NB4 (cell line): ENCODE results near the gene MPP2.

Source experiments
- MYC ChIP-seq: IDR thresholded peaks from 2 replicates; pipeline ENCODE4 v1.6.1; 2011; ENCODE audit warnings: low read depth, low read length
- POLR2A ChIP-seq: IDR thresholded peaks from 2 replicates; pipeline ENCODE4 v1.6.1; 2011; ENCODE audit warnings: mild to moderate bottlenecking; ENCODE audit not compliant: insufficient read length; ENCODE audit errors: extremely low read depth
- TF ChIP-seq, protein P1 (sequence below): IDR thresholded peaks from one replicate; pipeline ENCODE4 v1.5.1; 2012; ENCODE audit warnings: low read depth, low read length
- TF ChIP-seq, protein P2 (sequence below): IDR thresholded peaks from 2 replicates; pipeline ENCODE4 v1.6.1; 2011; ENCODE audit warnings: low read depth, low read length

DNA sequence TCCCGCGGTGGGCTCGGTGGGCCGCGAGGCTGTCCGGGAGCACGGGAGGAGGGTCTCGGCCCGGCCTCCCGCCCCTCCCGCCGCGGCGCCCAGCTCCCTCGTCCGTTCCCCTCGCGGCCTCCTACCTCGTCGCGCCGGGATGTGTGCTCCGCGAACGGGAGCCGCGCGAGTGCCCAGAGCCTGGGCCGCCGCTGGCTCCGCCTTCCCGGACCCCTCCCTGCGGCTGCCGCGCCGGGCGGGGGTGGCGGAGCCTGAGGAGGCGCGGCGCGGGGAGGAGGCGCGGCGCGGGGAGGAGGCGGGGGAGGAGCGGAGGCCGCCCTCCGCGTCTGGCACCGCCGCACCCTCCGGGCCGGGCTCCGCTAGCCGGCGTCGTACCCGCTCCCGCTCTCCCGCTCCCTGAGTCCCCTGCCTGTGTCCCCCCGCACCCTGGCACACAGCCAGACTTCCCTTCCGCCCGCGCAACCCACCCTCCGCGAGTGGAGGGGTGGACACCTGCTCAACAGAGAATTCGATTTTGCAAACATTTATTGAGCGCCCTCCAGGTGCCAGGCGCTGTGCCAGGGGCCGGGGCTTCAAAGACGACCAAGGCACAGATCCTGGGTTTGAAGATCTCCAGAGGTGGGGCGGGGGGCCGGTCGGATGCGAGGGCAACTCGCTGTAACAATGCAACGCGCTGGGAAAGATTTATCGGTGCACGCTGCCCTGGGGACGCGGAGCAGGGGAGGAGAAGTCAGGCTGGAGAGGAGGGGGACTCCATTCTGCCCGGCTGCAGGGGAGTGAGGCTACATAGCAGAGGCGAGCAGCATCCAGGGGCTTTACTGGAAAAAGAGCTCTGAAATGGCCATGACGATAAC, 74.1 kb downstream of the MPP2 start, which contains the start of gene MPP3:
- TF ChIP-seq, protein P1, sequence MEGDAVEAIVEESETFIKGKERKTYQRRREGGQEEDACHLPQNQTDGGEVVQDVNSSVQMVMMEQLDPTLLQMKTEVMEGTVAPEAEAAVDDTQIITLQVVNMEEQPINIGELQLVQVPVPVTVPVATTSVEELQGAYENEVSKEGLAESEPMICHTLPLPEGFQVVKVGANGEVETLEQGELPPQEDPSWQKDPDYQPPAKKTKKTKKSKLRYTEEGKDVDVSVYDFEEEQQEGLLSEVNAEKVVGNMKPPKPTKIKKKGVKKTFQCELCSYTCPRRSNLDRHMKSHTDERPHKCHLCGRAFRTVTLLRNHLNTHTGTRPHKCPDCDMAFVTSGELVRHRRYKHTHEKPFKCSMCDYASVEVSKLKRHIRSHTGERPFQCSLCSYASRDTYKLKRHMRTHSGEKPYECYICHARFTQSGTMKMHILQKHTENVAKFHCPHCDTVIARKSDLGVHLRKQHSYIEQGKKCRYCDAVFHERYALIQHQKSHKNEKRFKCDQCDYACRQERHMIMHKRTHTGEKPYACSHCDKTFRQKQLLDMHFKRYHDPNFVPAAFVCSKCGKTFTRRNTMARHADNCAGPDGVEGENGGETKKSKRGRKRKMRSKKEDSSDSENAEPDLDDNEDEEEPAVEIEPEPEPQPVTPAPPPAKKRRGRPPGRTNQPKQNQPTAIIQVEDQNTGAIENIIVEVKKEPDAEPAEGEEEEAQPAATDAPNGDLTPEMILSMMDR, result no peak
- TF ChIP-seq POLR2A, result no peak
- TF ChIP-seq, protein P2, sequence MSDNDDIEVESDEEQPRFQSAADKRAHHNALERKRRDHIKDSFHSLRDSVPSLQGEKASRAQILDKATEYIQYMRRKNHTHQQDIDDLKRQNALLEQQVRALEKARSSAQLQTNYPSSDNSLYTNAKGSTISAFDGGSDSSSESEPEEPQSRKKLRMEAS, result no peak
- no peak for TF ChIP-seq MYC
